Esophagus muscularis mucosa (tissue), 4 donors: ENCODE measurements around the gene RGS4. TPM values are rescaled to one million over a fixed set of nuclear protein-coding genes. Genes with fewer than 3 reads are reported as not detected.
"Not testable (repeated sequence)": the region's sequence is repeated elsewhere in the genome, so short reads cannot be mapped to it uniquely, and the experiment has no call there.

ENCODE experiments used
- DNase-seq: peaks from one replicate; pipeline ENCODE4 v3.0.0-alpha.2; 2017; ENCODE audit errors: extremely low spot score
- H3K27ac ChIP-seq, 4 donors: fragments of 200-600 bp; sonication (generic); replicated peaks in 1 of 4; 1 replicate in 3 of 4; 2 replicates in 1 of 4; pipeline ENCODE4 v1.5.1; 2016 to 2019; ENCODE audit warnings: mild to moderate bottlenecking in 1 of 4
- H3K27me3 ChIP-seq, 4 donors: fragments of 200-600 bp; sonication (generic); one replicate each; pipeline versions ENCODE4 v1.5.1 to v1.6.0; 2016 to 2019
- H3K36me3 ChIP-seq, 4 donors: fragments of 200-600 bp; sonication (generic); one replicate each; pipeline ENCODE4 v1.5.1; 2016 to 2019
- H3K4me1 ChIP-seq, 4 donors: fragments of 200-600 bp; sonication (generic); one replicate each; pipeline ENCODE4 v1.5.1; 2016 to 2019
- H3K4me3 ChIP-seq, 4 donors: fragments of 200-600 bp; sonication (generic); 1 replicate in 2 of 4; 2 replicates in 2 of 4; pipeline ENCODE4 v1.5.1; 2016 to 2019; ENCODE audit warnings: mild to moderate bottlenecking in 4 of 4, moderate library complexity in 1 of 4
- H3K9me3 ChIP-seq, 4 donors: fragments of 200-600 bp; sonication (generic); 1 replicate in 3 of 4; 2 replicates in 1 of 4; pipeline ENCODE4 v1.5.1; 2016 to 2019
- EP300 ChIP-seq: sonication (generic); formaldehyde crosslinking; IDR thresholded peaks from one replicate; pipeline ENCODE4 v1.6.1; 2017; ENCODE audit warnings: antibody characterized with exemption
- POLR2A ChIP-seq: fragments of 450-650 bp; IDR thresholded peaks from one replicate; pipeline ENCODE4 v1.6.1; 2017; ENCODE audit warnings: antibody characterized with exemption, moderate library complexity, mild to moderate bottlenecking, low read depth
- POLR2AphosphoS5 ChIP-seq, 2 donors: sonication (generic); formaldehyde crosslinking; IDR thresholded peaks; one replicate each; pipeline ENCODE4 v1.6.1; 2017; ENCODE audit warnings: antibody characterized with exemption in 2 of 2
- WGBS: methylation state at CpG from one replicate; pipeline ENCODE4 v1.1.5; 2018; 5-methylcytosine and 5-hydroxymethylcytosine counted together
- intact Hi-C: fragments of 100-400 bp; cut with DNase I; formaldehyde crosslinking; loops from one replicate; pipeline ENCODE4 v1.15.1; 2023
- total RNA-seq, 4 donors: library from RNA; depleted of rRNA; stranded (reverse); fragments of >200 nt; gene quantifications; one replicate each; pipeline versions ENCODE4 v1.1.0 to v1.2.1, GENCODE V29; 2016
- TF ChIP-seq, protein P1 (sequence below), 3 experiments: fragments of 200-600 bp in 2 of 3; fragments of 450-650 bp in 1 of 3; sonication (generic) in 2 of 3; IDR thresholded peaks; one replicate each; pipeline ENCODE4 v1.5.1; 2017 to 2019; ENCODE audit warnings: antibody characterized with exemption in 3 of 3, mild to moderate bottlenecking in 2 of 3, moderate library complexity in 1 of 3

RGS4 gene
- total RNA-seq, 4 donors from 2014 or later, result 15.8 to 39.9 (median 24.0) TPM

GRCh38 chr1:163083690-163084089 is 14.5 kb downstream of the RGS4 start:
- Histone ChIP-seq H3K4me3 (no peak overlapping the region), H3K27ac (peak overlapping the region in 3 of 4 donors; percentile 10 to 20 (median 10)), H3K36me3 (no peaks in the 10 kb centered on the region), H3K27me3 (no peaks in the 10 kb centered on the region), H3K9me3 (no peaks in the 10 kb centered on the region), H3K4me1 (peaks cover 3 to 26% (median 20%) of the 10 kb centered on the region in 4 donors)
- no peak for TF ChIP-seq POLR2AphosphoS5 (IDR thresholded peaks at IDR 0.05)
- no peak for TF ChIP-seq EP300
- no peak for TF ChIP-seq POLR2A
- TF ChIP-seq, protein P1, sequence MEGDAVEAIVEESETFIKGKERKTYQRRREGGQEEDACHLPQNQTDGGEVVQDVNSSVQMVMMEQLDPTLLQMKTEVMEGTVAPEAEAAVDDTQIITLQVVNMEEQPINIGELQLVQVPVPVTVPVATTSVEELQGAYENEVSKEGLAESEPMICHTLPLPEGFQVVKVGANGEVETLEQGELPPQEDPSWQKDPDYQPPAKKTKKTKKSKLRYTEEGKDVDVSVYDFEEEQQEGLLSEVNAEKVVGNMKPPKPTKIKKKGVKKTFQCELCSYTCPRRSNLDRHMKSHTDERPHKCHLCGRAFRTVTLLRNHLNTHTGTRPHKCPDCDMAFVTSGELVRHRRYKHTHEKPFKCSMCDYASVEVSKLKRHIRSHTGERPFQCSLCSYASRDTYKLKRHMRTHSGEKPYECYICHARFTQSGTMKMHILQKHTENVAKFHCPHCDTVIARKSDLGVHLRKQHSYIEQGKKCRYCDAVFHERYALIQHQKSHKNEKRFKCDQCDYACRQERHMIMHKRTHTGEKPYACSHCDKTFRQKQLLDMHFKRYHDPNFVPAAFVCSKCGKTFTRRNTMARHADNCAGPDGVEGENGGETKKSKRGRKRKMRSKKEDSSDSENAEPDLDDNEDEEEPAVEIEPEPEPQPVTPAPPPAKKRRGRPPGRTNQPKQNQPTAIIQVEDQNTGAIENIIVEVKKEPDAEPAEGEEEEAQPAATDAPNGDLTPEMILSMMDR (IDR thresholded peaks at IDR 0.05), result no peak
- 100% methylated on average over 1 of the region's 1 CpG for WGBS
- intact Hi-C loops, result no loop called here
- DNase-seq, result no peak

GRCh38 chr1:163084330-163084729 is 15.2 kb downstream of the RGS4 start:
- TF ChIP-seq, protein P1 (IDR thresholded peaks at IDR 0.05), result no peak
- TF ChIP-seq EP300, result no peak
- TF ChIP-seq POLR2A, result no peak
- no peak for TF ChIP-seq POLR2AphosphoS5 (IDR thresholded peaks at IDR 0.05)
- Histone ChIP-seq H3K27ac (peak overlapping the region; percentile 20 to 74 (median 40)), H3K27me3 (no peaks in the 10 kb centered on the region), H3K4me1 (peaks cover 3 to 26% (median 20%) of the 10 kb centered on the region in 4 donors), H3K9me3 (no peaks in the 10 kb centered on the region), H3K36me3 (no peaks in the 10 kb centered on the region), H3K4me3 (no peak overlapping the region)
- no peak for DNase-seq
- WGBS, result 82% methylated on average over 1 of the region's 1 CpG
- intact Hi-C loops, result no loop called here

DNA sequence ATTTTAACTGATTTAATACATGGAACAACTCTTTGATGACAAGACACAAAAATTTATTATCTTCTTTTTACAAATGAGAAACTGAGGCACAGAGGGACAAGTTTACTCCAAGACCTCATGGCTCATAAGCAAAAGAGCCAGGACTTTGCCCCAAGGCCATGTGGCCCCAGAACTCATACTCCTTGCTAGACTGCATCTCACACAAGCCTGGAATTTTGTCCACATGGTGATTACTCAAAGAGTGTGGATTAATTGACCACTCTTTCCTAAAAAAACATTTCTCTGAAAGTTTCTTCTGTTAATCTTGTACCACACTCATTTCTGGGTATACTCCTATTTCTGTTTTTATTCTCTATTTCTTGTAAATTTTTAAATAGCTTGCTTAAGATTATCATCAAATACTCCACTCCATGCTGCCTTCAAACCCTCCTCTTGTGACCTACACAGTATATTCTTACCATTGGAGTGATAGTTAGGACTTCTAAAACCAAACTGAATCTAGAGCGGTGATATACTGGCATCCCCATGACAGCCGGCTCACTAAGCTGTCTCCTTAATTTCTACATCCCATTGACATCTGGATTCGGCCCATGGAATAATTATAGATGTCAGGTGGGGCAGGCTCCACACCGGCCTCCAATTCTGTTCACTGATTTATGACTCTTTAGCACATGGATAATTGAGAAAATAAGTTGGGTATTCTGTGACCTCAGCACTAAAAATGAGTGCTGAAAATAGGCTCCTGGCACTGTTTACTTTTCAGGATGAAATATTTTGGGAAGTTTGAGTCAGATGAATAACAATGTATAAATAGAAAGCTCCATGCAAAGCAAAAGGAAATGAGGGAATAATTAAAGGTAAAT is 16.1 kb downstream of the RGS4 start:
- WGBS, result 26% methylated on average over 4 of the region's 4 CpGs
- peak overlapping the region; percentile 52 to 74 (median 62) for H3K27ac ChIP-seq
- no peak overlapping the region for H3K4me3 ChIP-seq

GRCh38 chr1:163085904-163086268 is 16.7 kb downstream of the RGS4 start:
- WGBS, result 44% methylated on average over 2 of the region's 2 CpGs
- Histone ChIP-seq H3K36me3 (no peaks in the 10 kb centered on the region), H3K9me3 (no peaks in the 10 kb centered on the region), H3K4me1 (peaks cover 3 to 26% (median 20%) of the 10 kb centered on the region in 4 donors), H3K27me3 (no peaks in the 10 kb centered on the region), H3K4me3 (no peak overlapping the region), H3K27ac (peak overlapping the region; percentile 52 to 74 (median 62))
- TF ChIP-seq, protein P1 (IDR thresholded peaks at IDR 0.05), result no peak
- no peak for TF ChIP-seq EP300
- TF ChIP-seq POLR2A, result no peak
- no peak for TF ChIP-seq POLR2AphosphoS5 (IDR thresholded peaks at IDR 0.05)
- DNase-seq, result no peak
- intact Hi-C loops, result no loop called here

More for the DNA sequence above, 16.1 kb downstream of the RGS4 start:
- Histone ChIP-seq H3K36me3 (no peaks in the 10 kb centered on the region), H3K4me1 (peaks cover 3 to 26% (median 20%) of the 10 kb centered on the region in 4 donors), H3K9me3 (no peaks in the 10 kb centered on the region), H3K27me3 (no peaks in the 10 kb centered on the region)
- TF ChIP-seq EP300 (no peak), POLR2AphosphoS5 (IDR thresholded peaks at IDR 0.05) (peak in 1 of 2 donors; percentile 40)
- intact Hi-C loops, result no loop called here
- no peak for DNase-seq

GRCh38 chr1:163089117-163089516 is 20.0 kb downstream of the RGS4 start:
- H3K27me3 ChIP-seq, intact Hi-C loops, DNase-seq, H3K27ac ChIP-seq, H3K36me3 ChIP-seq, H3K9me3 ChIP-seq, H3K4me3 ChIP-seq: not testable (repeated sequence)
- peaks cover 3 to 24% (median 16%) of the 10 kb centered on the region in 4 donors for H3K4me1 ChIP-seq
- 87% methylated on average over 4 of the region's 4 CpGs for WGBS
